Measurements from ENCODE around the gene E2F4.

The E2F4 gene

DNA sequence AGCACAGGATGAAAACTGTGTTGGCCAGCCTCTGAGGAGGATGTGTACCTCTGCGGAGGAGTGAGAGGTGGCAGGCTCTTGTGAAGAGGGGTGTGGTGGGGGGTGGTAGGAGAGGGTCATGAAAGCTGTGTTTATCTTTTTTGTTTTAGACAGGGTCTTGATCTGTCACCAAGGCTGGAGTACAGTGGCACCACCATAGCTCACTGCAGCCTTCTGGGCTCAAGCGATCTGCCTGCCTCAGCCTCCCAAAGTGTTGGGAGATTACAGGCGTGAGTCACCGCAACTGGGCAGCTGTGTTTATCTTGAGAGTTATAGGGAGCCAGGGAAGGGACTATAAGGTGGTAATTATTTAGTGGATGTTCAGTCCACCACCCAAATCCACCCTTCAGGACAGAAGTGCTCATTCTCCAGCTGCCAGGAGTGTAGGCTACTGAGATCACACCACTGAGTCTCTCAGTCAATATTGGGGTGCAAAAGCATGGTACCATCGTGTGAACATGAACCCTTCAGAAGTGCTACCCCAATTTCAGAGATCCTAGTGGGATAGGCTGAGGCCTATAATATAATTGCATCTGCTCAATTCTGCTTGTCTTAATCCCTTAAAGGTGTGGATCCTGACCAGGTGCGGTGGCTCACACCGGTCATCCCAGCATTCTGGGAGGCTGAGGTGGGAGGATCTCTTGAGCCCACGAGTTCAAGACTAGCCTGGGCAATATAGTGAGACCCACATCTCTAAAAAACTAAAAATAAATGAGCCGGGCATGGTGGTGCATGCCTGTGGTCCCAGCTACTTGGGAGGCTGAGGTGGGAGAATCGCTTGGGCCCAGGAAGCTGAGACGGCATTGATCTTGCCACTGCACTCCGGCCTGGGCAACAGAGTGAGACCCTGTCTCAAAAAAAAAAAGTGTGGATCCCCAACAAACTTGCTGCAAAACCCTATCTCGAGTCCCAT, 1.2 kb upstream of the E2F4 start:
- DNase-seq (ENCODE audit: low read depth in 2 of 2): no peak

DNA sequence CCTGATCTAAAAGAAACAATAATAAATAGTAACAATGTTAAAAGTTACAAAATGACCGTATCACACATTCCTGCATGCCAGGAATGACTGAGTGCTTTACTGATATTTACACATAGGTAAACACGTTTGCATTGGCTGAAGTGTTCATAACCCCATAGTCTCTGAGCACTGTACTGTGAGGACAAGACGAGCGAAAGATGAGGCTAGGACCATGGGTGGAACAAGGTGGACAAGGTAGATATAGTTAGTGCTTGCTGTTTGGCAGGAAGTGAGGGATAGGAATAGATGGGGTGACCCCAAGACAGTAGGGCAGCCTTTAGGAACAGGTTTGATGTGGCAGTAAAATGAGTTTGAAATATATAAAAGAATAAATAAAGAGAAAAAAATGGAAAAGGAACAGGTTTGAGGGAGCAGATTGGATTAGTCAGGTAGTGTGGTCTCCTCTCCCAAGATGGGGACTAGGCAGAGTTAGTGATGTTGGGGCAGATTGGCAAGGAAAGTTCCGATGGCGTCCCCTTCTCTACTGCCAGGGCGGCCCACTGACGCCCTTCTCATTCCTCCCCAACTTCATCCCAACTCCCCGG, 452 bp upstream of the E2F4 start:
- no peak for DNase-seq (ENCODE audit: low read depth in 2 of 2)

DNA sequence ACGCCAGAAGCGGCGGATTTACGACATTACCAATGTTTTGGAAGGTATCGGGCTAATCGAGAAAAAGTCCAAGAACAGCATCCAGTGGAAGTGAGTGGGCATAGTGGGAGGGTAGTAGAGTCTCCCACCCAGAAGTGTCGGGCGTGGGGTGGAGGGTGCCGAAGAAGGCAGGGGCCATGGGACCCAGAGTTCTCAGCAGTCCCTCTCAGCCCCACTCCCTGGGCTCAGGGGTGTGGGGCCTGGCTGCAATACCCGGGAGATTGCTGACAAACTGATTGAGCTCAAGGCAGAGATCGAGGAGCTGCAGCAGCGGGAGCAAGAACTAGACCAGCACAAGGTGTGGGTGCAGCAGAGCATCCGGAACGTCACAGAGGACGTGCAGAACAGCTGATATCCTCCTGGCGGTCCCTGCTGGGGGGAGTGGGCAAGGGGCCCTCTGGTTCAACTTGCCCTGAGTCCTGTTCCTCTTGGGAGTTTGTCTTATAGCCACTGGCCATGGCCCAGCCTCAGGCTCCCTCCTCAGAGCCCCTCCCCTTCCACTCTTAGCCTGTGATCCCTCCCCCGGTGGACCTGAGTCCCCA, 916 bp downstream of the E2F4 start:
- DNase-seq (ENCODE audit: low read depth in 2 of 2): no peak

DNA sequence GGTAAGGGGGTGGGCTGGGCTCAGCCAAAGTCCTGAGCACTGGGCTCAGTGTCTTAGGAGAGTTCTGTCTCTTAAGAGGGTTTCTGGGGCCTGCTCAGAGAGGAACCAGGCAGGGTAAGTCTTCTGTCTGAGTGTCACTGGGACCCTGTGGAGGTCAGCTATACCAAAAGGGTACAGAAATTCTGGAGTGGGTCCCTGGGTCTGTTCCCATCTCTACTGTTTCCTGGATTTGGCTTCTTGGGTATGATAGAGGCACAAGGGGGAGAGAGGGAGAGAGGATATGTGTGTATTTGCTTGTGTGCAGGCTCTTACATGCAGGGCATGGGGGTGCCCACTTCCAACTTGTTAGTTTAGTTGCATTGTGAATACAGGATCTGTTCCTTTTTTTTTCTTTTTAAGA, 1.6 kb downstream of the E2F4 start:
- DNase-seq (ENCODE audit: low read depth in 2 of 2): no peak

DNA sequence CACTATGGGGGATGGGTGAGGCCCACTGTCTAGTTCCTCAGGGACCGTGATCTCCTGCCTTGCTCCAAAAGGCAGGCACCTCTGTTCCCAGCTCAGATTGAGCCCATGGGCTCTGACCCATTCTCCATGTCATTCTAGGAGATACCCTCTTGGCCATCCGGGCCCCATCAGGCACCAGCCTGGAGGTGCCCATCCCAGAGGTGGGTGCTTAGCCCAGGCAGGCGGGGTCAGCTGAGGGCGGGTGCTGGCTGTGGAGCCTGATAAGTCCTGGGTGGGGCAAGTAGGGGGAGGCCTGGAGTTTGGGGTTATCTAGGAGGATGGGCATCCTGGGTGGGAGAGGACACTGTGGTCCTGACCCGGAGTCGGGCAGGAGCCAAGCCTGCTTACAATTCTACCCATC, 2.3 kb downstream of the E2F4 start:
- no peak for DNase-seq (ENCODE audit: low read depth in 2 of 2)

DNA sequence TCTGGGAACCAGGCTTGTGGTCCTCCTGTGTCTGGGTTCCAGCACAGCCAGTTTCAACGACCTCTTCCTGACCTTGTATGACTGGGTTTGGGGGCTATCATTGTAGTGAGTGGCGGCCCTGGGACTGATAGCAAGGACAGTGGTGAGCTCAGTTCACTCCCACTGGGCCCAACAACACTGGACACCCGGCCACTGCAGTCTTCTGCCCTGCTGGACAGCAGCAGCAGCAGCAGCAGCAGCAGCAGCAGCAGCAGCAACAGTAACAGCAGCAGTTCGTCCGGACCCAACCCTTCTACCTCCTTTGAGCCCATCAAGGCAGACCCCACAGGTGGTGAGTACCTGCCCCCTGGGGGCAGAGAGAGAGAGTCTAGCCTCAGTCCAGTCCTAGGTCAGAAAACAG, 3.7 kb downstream of the E2F4 start:
- no peak for DNase-seq (ENCODE audit: low read depth in 2 of 2)

DNA sequence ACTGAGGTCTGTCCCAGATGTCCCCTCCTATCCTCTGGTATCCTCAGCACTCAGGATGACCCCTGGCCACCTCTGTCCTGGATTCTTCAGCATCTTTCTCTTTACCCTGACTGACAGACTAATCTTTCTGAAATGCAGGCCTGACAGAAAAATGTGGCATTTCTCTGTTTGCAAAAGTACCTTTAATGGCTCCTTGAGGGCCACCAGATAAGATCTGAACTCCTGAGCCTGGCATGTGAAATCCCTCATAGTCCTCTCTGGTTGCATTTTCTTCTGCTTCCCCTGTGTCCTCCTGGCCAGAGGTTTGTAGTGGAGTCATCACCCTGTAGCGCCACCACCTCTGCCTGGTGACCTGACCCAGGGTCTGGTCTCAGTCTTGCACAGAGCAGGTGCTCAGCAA, 4.9 kb downstream of the E2F4 start:
- no peak for DNase-seq (ENCODE audit: low read depth in 2 of 2)

DNA sequence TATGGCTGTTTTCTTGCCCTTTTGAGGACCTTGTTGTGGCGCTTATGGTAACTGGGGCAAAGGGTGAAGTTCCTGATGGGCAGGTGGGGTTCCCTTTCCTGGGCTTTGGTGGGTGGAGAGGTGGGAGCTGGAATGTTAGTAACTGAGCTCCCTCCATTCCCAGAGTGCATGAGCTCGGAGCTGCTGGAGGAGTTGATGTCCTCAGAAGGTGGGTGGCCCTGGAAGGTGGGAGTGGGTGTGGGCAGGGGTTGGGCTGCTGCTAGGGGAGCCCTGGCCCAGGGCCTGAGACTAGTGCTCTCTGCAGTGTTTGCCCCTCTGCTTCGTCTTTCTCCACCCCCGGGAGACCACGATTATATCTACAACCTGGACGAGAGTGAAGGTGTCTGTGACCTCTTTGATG, 5.7 kb downstream of the E2F4 start:
- no peak for DNase-seq (ENCODE audit: low read depth in 2 of 2)

DNA sequence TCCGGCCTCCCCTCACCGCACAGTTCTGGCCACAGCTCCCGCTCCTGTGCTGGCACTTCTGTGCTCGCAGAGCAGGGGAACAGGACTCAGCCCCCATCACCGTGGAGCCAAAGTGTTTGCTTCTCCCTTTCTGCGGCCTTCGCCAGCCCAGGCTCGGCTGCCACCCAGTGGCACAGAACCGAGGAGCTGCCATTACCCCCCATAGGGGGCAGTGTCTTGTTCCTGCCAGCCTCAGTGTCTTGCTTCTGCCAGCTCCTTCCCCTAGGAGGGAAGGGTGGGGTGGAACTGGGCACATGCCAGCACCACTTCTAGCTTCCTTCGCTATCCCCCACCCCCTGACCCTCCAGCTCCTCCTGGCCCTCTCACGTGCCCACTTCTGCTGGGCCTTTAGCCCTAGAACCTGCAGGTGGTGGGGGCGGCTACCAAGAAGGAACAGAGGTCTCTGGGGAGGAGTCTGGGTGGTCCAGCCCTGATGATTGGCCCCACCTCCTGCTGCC, 6.3 kb downstream of the E2F4 start:
- DNase-seq (ENCODE audit: low read depth in 2 of 2): no peak

DNA sequence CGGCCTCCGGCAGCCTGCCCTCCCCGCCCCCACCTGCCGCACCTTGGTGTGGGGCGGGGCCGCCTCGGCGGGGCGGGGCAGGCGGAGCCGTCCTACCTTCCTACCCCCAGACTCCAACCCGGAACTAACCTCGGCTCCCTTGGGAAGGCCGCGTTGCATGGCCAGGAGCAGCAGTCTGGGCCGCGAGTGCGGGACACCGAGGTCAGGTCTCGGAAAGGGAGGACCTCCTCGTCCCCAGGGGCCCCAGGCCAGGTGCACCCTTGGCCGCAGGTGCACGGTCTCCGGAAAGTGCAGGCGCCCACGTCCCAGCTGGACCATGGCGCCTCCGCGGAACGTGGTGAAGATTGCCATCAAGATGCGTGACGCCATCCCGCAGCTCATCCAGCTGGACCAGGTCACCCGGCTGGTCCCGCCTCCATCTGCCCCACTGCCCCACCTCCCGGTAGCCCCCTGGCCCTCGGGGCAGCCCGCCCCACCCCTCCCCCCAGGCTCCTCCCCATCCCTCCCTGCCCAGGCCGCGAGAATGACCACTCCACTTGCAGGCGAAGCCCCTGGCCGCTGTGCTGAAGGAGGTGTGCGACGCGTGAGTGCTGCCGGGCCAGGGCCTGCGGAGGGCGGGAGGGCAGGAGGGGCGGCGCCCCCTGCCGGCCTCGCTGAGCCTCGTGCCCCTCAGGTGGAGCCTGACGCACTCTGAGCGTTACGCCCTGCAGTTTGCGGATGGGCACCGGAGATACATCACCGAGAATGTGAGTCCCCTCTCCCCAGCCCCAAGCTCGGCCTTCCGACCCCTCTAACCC, 7.3 kb downstream of the E2F4 start, which contains the start of gene ELMO3:
Gene ELMO3 (plus strand): TSS at position 121 of the 797 bp plus-strand sequence. CDS start 196 bp downstream, at position 317.
- no peak for DNase-seq (ENCODE audit: low read depth in 2 of 2)

DNA sequence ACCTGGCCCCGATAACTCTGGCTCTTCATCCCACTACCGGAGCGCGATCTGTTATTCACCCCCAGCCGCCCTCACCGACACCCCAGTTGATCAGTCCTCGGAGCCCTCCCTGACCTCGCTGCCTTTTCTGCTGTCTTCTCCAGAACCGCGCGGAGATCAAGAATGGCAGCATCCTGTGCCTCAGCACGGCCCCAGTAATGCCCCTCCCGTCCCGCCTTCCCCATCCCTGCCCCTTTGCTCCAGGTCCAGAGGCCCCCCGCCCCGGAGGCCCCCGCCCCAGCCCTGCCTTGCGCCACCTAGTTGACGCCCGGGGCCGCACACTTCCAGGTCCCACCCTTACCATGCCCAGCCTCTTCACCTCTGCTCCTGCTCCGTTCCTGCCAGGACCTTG, 7.8 kb downstream of the E2F4 start:
- no peak for DNase-seq (ENCODE audit: low read depth in 2 of 2)

DNA sequence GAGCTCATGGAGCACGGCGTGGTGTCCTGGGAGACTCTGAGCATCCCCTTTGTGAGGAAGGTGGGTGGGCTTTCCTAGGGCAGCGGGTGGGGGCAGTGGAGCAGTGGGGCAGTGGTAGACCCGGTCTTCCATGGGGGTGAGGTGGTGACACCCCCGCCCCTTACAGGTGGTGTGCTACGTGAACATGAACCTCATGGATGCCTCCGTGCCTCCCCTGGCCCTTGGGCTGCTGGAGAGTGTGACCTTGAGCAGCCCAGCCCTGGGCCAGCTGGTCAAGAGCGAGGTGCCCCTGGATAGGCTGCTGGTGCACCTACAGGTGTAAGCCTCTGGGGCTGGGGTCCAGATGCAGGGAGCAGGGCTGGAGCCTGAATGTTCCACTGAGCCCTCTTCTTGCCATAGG, 8.5 kb downstream of the E2F4 start:
- no peak for DNase-seq (ENCODE audit: low read depth in 2 of 2)

DNA sequence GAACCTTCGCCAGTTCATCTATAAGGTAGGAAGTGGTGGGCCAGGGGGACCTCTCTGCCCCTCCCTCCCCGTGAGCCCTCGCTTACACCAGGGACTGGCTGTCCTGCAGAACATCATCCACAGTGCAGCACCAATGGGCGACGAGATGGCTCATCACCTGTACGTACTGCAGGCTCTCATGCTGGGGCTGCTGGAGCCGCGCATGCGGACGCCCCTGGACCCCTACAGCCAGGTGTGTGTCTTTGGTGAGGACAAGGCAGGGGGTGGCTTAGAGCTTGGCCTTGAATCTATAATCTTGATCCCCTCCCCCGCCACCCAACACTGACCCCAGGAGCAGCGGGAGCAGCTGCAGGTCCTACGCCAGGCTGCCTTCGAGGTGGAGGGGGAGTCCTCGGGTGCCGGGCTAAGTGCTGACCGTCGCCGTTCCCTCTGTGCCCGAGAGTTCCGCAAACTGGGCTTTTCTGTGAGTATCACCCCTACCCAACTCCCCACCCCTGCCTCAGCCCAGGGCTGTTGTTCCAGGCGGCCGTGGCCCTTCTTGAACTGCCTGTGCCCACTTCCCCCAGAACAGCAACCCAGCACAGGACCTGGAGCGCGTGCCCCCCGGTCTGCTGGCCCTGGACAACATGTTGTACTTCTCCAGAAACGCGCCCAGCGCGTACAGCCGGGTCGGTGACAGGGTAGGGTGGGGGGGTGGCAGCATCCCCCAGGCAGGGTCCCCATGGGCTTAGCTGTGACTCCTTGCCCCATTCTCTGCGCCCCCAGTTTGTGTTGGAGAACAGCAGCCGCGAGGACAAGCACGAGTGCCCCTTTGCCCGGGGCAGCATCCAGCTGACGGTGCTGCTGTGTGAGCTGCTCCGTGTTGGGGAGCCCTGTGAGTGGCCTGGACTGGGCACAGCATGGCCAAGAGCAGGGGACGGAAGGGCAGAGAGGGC, 9.7 kb downstream of the E2F4 start:
- DNase-seq (ENCODE audit: low read depth in 2 of 2): no peak

DNA sequence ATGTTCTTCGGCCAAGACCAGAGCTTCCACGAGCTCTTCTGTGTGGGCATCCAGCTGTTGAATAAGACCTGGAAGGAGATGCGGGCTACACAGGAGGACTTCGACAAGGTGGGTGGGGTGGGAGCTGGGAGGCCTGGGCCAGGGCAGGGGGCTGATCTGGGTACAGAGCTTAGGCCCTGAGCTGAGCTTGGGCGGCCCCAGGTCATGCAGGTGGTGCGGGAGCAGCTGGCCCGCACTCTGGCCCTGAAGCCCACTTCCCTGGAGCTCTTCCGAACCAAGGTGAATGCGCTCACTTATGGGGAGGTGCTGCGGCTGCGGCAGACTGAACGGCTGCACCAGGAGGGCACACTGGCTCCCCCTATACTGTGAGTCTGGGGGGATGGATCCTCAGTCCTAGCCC, 10.5 kb downstream of the E2F4 start:
- DNase-seq (ENCODE audit: low read depth in 2 of 2): no peak

DNA sequence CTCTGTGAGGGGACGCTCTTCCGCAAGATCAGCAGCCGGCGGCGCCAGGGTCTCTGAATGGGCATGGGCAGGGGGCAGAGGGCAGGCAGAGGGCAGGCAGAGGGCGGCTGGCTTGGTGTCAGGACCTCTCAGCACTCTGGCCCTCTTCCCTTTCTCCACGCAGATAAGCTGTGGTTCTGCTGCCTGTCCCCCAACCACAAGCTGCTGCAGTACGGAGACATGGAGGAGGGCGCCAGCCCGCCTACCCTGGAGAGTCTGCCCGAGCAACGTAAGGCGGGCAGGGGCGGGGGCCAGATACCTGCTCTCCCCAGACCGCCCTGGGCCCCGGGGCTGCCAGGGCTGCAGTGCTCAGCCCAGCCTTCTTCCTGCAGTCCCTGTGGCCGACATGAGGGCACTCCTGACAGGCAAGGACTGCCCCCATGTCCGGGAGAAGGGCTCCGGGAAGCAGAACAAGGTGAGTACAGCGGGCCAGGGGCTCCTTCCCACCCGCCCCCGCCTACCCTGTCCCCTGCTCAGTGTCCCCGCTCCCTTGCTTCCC, 11.1 kb downstream of the E2F4 start:
- no peak for DNase-seq (ENCODE audit: low read depth in 2 of 2)

DNA sequence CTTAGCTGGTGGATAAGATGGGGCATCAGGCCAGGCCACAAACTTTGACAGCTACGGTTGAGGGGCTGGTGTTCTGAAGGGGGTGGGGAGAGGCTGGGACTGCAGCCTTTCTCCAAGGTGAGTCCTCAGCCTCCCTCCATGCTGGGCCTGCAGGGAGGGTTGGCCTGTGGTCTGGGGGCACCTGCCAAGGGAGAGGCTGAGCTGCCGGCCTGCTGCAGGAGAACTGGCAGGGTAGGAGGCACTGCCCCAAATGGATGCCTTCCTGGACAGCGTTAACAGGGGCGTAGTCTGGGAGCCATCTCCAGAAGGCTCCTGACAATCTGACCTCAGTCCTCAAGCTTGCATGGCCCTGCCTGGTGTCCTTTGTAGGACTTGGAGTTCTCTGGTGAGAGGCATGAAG, 12.1 kb downstream of the E2F4 start:
- DNase-seq (ENCODE audit: low read depth in 2 of 2): no peak

DNA sequence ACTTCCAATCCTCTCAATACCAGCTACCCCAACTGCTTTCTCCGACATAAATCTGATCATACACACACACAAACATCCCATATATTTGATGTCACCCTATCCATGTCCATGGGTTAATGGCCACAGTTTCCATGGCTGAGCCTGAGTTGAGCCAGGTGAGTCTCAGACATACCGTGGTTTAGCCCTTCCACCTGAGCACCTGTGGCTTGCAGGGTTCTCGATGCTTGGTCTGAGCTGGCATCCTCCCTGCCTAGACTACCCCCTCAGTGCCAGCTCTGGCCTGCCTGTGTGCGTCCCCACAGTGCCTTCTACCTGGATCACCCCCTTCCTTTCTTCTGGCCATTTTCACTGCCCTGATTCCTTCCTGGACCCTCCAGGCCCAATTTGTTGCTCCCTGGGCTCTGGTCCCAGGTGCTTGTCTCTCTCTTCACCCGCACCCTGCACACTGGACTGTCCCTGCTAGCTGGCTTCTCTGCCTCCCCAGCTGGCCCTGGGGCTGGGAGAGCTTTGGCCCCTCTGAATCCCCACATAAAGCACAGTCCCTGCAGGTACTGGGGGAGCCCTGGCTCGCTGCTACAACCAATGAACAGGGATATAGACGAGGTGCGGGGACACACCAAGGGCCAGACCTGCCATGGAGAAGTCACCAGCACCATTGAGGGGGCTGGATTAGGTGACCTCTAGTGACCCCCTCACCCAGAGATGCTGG, 14.3 kb downstream of the E2F4 start:
- DNase-seq (ENCODE audit: low read depth in 2 of 2): no peak

DNA sequence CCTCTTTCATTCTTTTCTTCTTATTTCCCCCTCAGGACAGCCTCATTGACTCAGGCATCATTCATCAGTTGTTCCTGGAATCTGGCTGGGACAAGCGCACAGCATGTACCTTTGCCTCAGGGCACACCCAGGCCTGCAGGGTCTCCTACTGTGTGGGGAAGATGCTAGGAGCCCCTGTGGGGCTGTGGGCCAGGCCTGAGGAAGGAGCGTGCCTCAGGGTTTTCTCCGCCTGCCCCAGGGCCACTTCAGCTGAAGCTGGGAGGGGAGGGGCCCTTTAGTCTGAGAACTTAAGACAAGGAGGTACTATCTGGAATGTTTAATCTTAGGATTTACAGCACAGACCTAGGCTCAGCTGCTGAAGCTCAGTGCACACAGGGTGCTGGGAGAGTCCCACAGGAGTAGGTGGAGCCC, 14.9 kb downstream of the E2F4 start:
- no peak for DNase-seq (ENCODE audit: low read depth in 2 of 2)

DNA sequence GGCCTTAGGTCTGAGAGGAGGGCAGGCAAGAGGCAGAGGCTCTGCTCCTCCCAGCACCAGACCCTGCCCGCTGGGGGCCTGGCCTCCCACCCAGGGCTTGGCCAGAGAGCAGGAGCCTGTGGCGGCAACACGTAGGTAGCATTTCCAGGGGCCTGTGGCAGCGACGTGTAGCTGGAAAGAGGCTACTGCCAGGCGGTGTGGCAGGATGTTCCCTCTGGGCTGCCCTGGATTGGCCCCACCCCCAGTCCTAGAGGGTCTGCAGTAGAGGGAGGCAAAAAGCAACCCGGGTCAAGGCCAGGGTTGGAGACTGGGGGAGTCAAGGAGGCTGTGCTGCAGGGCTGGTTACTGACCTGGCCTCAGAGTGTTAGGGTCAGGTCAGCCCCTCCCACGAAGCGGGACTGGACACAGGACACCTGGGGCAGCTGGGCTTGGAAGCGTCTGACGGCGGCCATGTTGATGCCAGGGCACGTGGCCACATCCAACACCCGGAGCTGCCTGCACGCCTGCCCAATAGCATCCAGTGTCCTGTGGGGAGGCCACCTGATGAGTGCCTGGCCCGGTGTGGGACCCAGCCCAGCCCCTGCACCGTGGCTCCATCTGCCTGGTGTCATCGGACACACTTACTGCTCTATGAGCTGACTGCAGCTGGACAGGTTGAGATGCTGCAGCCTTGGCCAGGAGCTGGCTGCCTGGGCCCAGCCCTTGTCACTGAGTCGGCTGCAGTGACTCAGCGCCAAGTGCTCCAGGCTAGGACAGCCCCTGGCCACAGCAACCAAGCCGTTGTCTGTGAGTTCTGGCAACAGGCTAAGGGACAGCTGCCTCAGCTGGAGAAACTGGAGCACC, 15.5 kb downstream of the E2F4 start:
- DNase-seq (ENCODE audit: low read depth in 2 of 2): no peak
